ENCODE data around the gene CENPW. TPM values are rescaled to one million over a fixed set of nuclear protein-coding genes. Genes with fewer than 3 reads are reported as not detected.

CENPW gene
- total and polyA plus RNA-seq, 4 donors: 0.67 to 8.3 (median 2.2) TPM

- H3K36me3 ChIP-seq (ENCODE audit: control insufficient read depth in 4 of 4, insufficient read depth in 3 of 4, low read depth in 1 of 4, low read length in 3 of 4): no peaks in the 10 kb centered on the region
- no peak overlapping the region for H3K27ac ChIP-seq (ENCODE audit: low read depth in 1 of 2, low read length in 2 of 2)
- no peak for TF ChIP-seq EGR1 (IDR thresholded peaks at IDR 0.05; ENCODE audit: low read depth in 2 of 2)
- no peak for TF ChIP-seq NR2F2 (IDR thresholded peaks at IDR 0.05)
- TF ChIP-seq, protein P1, sequence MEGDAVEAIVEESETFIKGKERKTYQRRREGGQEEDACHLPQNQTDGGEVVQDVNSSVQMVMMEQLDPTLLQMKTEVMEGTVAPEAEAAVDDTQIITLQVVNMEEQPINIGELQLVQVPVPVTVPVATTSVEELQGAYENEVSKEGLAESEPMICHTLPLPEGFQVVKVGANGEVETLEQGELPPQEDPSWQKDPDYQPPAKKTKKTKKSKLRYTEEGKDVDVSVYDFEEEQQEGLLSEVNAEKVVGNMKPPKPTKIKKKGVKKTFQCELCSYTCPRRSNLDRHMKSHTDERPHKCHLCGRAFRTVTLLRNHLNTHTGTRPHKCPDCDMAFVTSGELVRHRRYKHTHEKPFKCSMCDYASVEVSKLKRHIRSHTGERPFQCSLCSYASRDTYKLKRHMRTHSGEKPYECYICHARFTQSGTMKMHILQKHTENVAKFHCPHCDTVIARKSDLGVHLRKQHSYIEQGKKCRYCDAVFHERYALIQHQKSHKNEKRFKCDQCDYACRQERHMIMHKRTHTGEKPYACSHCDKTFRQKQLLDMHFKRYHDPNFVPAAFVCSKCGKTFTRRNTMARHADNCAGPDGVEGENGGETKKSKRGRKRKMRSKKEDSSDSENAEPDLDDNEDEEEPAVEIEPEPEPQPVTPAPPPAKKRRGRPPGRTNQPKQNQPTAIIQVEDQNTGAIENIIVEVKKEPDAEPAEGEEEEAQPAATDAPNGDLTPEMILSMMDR (IDR thresholded peaks at IDR 0.05; ENCODE audit: low read depth, low read length, missing input control): no peak
- TF ChIP-seq FOXA1 (IDR thresholded peaks at IDR 0.05): no peak
- no peak for TF ChIP-seq RXRA (IDR thresholded peaks at IDR 0.05)
- TF ChIP-seq YY1 (IDR thresholded peaks at IDR 0.05): no peak
- TF ChIP-seq ZBTB33 (IDR thresholded peaks at IDR 0.05): no peak
- TF ChIP-seq, protein P2, sequence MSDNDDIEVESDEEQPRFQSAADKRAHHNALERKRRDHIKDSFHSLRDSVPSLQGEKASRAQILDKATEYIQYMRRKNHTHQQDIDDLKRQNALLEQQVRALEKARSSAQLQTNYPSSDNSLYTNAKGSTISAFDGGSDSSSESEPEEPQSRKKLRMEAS (IDR thresholded peaks at IDR 0.05): no peak
- TF ChIP-seq HNF4G (IDR thresholded peaks at IDR 0.05): no peak
- TF ChIP-seq HNF4A (conservative IDR thresholded peaks at IDR 0.05): no peak
- no peak for TF ChIP-seq JUND (IDR thresholded peaks at IDR 0.05)
- no peak for TF ChIP-seq ATF3 (IDR thresholded peaks at IDR 0.05)
- TF ChIP-seq SP1 (IDR thresholded peaks at IDR 0.05): no peak
- TF ChIP-seq GABPA (IDR thresholded peaks at IDR 0.05 in 1 of 2, conservative IDR thresholded peaks at IDR 0.05 in 1 of 2): no peak
- TF ChIP-seq RAD21 (IDR thresholded peaks at IDR 0.05): no peak
- TF ChIP-seq FOXA2 (IDR thresholded peaks at IDR 0.05): no peak
- TF ChIP-seq TAF1 (conservative IDR thresholded peaks at IDR 0.05): no peak
- TF ChIP-seq, protein P3, sequence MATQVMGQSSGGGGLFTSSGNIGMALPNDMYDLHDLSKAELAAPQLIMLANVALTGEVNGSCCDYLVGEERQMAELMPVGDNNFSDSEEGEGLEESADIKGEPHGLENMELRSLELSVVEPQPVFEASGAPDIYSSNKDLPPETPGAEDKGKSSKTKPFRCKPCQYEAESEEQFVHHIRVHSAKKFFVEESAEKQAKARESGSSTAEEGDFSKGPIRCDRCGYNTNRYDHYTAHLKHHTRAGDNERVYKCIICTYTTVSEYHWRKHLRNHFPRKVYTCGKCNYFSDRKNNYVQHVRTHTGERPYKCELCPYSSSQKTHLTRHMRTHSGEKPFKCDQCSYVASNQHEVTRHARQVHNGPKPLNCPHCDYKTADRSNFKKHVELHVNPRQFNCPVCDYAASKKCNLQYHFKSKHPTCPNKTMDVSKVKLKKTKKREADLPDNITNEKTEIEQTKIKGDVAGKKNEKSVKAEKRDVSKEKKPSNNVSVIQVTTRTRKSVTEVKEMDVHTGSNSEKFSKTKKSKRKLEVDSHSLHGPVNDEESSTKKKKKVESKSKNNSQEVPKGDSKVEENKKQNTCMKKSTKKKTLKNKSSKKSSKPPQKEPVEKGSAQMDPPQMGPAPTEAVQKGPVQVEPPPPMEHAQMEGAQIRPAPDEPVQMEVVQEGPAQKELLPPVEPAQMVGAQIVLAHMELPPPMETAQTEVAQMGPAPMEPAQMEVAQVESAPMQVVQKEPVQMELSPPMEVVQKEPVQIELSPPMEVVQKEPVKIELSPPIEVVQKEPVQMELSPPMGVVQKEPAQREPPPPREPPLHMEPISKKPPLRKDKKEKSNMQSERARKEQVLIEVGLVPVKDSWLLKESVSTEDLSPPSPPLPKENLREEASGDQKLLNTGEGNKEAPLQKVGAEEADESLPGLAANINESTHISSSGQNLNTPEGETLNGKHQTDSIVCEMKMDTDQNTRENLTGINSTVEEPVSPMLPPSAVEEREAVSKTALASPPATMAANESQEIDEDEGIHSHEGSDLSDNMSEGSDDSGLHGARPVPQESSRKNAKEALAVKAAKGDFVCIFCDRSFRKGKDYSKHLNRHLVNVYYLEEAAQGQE (IDR thresholded peaks at IDR 0.05): no peak
- WGBS: 65% methylated on average over 3 of the region's 3 CpGs
- DNase-seq (ENCODE audit: low spot score): no peak
- H3K4me1 ChIP-seq (ENCODE audit: control insufficient read depth in 4 of 4, insufficient read depth in 4 of 4, low read length in 3 of 4): peaks cover 5 to 14% (median 11%) of the 10 kb centered on the region in 4 donors
- no peak overlapping the region for H3K4me3 ChIP-seq (ENCODE audit: low read depth in 1 of 3, low read length in 3 of 3)
- no peaks in the 10 kb centered on the region for H3K9me3 ChIP-seq (ENCODE audit: control insufficient read depth in 4 of 4, low read length in 3 of 4)
- no peaks in the 10 kb centered on the region for H3K27me3 ChIP-seq (ENCODE audit: control insufficient read depth in 4 of 4, insufficient read depth in 4 of 4, low read length in 3 of 4)
- H3K9ac ChIP-seq (ENCODE audit: low read depth in 1 of 2, low read length in 2 of 2): no peak overlapping the region
Measured at GRCh38 chr6:126341126-126341525, 1.2 kb downstream of the CENPW start.
